Right ventricle myocardium superior (tissue), 1 donor: ENCODE data around the gene CCDC159. TPM values are rescaled to one million over a fixed set of nuclear protein-coding genes. Genes with fewer than 3 reads are reported as not detected.
A peak's percentile ranks its signal among the peaks of the same experiment; 100 is the strongest.
"Not testable (repeated sequence)": the region's sequence is repeated elsewhere in the genome, so short reads cannot be mapped to it uniquely, and the experiment has no call there.

Source experiments
- ATAC-seq: fragments of 200-7000 bp; cut with Tn5 transposase; one replicate; pipeline ENCODE4 v1.9.1; 2020; ENCODE audit warnings: mild to moderate bottlenecking; ENCODE audit not compliant: poor library complexity
- DNase-seq: peaks from one replicate; pipeline ENCODE4 v3.0.0-alpha.2; 2020
- intact Hi-C: fragments of 100-400 bp; cut with DNase I; formaldehyde crosslinking; loops from one replicate; pipeline ENCODE4 v1.11.2; 2022
- total RNA-seq: library from RNA; stranded (reverse); fragmentation: NEBNext Ultra II Directional; extraction: Animal tissue kit (Norgen Biotek cat#: 25700); gene quantifications from one replicate; pipeline ENCODE4 v1.2.1, GENCODE V29; 2021
- donor health status: DM: no; HTN: yes; CAD: no; lungs with severe emphysema.

The CCDC159 gene
- total RNA-seq, 1 donor from 2014 or later: 18.8 TPM

DNA sequence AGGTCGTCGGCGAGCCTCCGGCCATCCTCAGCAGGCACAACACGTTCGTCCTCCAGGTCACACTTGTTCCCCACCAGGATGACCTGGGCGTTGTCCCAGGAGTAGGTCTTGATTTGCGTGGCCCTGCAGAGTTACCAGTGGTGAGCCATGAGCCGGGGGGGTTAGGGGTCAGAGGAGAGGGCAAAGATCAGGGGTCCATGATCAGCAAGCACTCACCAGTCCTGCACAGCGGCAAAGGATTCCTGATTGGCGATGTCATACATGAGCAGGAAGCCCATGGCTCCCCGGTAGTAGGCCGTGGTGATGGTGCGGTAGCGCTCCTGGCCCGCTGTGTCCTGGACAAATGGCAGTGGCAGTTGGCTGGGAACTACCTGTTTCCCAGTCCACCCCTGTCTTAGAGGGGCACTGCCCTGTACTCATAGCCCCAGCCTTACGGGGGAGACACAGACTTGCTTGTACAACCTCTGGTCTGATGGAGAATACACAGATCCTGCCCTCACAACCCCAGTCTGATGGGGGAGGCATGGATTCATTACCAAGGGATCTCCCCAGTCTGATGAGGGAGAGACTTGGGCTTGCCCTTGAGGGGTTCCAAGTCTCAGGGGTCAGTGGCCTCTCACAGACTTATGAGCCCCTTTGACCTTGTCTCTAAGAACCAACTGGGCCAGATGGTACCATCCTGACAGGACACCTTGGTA lies 10.7 kb upstream of the CCDC159 start:
- ATAC-seq (no peak), DNase-seq (no peak)
- intact Hi-C loops: no loop called here

DNA sequence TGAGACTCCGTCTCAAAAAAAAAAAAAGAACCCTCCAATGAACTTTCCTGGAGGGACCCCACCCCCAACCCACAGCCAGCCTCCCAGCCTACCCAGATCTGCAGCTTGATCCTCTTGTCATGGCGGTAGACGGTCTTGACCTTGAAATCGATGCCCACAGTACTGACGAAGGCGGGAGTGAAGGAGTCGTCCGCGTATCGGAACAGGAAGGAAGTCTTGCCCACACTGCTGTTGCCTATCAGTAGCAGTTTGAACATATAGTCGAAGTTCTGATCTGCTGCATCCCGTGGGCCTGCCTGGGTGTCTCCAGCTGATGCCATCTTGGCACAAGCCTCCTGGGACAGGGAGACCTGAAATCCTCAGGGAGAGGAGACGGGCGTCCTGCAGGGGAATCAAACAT lies 9.2 kb upstream of the CCDC159 start:
- DNase-seq (no peak), ATAC-seq (no peak)
- intact Hi-C loops: no loop called here

DNA sequence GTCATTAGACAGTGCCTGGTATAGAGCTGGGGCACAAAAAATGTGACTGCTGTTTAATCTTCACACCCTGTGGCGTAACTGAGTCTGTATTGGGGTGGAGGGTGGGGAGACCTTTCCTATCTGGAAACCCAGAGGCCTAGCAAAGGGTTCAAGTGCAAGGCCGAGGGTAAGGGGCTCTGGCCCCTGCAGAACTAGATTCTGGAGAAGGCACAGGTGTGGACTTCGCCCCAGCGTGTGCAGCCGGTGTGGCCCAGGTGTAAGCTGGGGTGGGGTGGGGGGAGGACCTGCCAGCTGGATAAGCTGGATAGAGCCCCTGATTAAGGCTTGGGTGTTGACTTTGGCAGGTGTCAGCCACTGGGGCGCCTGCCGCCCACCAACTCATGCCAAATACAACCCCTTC lies 8.2 kb upstream of the CCDC159 start:
- intact Hi-C loops: no loop called here
- DNase-seq (no peak), ATAC-seq (no peak)

DNA sequence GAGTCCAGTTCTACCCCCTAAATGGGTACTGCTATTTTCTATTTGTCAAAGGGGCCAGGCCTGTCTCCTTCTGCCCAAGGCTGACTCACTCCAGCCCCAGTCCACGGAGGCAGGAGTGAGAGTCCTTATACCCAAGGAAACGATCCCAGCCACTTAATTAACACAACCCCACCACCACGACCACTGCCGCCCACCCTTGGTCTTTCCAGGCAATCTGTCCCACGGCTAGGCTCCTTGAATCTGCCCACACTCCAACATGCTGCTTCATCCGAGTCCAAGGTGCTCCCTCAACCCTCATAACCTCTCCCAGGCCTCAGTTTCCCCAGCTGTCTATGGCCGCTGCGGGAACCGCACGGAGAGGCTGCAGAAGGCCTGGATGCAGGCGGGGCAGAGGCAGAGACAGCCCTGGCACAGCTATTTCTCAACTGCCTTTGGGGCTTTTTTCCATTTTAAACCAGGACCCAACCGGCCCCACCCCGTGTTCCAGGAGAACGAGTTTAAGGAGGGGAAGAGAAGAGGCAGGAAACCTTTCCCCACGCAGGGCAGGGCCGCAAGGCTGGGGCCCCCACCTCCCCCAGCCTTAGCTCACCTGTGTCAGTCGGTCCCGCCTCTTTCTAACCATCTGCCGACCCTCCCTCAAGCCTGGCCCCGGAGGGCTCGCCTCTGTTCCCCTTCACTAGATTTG lies 7.6 kb upstream of the CCDC159 start:
- DNase-seq (no peak), ATAC-seq (peak; percentile 21)
- intact Hi-C loops: no loop called here

DNA sequence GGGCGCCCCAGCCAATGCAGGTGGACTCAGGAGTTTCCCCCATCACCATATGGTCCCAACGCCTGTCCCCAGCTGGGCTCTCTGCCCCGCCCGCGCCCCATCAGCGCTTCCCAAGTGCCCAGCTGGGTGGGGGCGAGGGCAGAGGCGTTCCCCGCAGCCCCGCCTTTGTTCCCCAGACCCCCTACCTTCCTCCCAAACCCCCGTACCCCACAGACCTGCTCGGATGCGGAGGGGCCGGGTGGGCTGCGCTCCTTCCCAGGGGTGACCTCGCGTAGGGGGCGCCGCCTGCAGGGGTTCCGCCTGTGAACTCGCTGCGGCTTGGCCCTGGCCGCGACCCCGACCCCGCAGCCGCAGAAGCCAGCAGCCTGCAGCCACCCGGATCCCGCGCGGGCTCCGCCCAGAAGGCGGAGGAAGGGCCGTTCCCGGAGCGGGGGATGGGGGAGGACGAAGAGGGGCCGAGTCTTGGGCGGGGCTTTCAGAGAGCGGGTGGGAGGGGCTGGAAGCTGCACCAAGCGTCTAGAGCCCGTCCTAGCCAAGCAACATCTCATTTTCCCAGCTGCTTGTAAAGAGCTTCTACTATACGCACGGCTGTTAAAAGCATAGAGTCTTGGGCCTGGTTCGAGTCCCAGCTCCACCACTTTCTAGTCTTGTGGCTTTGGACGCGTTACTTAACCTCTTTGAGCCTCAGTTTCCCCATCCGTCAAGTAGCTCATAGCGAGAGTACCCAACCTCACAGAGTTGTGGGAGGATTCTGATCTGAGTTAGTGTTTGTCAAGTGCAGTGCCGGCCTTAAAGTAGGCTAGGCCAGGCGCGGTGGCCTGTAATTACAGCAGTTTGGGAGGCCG lies 6.8 kb upstream of the CCDC159 start, which contains the start of gene RAB3D:
RAB3D (minus strand) TSS at position 404 of the 845 bp plus-strand sequence. CDS start 2,258 bp downstream, outside the sequence.
- DNase-seq: peak; percentile 96
- peak; percentile 97 for ATAC-seq
- intact Hi-C loops: no loop called here

DNA sequence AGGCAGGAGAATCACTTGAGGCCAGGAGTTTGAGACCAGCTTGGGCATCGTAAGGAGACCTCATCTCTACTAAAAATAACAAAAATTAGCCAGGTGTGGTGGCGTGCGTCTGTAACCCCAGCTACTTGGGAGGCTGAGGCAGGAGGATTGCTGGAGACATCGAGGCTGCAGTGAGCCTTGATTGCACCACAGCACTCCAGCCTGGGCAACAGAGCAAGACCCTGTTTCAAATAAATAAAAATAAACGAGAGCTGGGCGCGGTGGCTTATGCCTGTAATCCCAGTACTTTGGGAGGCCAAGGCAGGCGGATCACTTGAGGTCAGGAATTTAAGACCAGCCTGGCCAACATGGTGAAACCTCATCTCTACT lies 6.2 kb upstream of the CCDC159 start:
- ATAC-seq, DNase-seq, intact Hi-C loops: not testable (repeated sequence)

DNA sequence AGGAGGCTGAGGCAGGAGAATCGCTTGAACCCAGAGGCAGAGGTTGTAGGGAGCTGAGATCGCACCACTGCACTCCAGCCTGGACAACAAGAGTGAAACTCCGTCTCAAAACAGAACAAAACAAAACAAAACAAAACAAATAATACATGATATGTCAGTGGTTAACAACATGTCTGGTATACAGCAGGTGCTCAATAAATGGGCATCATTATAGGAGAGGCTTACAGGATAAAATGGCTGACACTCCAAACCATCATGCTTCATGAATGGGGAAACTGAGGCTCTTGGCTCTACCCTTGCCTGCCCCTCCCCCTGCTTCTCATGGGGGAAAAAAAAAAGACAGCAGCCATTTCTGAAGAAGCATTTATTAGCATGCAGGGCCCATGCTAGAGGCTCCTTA lies 3.9 kb upstream of the CCDC159 start:
- DNase-seq (no peak), ATAC-seq (no peak)
- intact Hi-C loops: no loop called here

DNA sequence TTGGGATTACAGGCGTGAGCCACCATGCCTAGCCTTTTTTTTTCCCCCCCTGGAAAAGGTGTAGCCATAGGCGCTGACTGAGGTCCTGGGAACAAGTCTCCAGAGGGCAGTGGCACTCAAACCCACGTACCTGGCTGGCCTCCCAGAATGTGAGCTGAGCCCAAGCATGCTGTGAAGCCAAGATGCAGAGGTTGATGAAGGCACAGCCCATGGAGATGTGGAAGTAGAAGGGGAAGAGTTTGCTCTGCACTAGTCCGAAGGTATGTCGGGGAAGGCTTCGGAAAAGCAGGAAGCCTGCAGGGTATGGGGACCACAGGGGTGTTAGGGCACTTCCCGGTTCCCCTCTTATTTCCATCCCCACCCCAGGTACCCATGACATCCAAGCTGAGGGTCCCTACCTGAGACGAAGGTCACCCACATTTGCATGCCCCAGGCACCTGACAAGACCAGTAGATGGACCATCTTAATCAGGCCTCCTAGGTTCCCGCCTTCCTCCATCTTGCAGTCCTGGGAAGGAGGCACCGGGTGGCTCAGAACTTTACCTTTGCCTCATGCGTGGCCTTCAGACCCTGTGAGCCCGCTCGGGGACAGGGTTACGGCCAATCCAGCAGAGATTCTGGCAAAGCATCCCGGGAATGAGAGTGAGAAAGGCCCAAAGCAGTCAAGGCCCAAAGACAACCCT lies 1.1 kb upstream of the CCDC159 start:
- no peak for ATAC-seq
- no peak for DNase-seq
- intact Hi-C loops: no loop called here

DNA sequence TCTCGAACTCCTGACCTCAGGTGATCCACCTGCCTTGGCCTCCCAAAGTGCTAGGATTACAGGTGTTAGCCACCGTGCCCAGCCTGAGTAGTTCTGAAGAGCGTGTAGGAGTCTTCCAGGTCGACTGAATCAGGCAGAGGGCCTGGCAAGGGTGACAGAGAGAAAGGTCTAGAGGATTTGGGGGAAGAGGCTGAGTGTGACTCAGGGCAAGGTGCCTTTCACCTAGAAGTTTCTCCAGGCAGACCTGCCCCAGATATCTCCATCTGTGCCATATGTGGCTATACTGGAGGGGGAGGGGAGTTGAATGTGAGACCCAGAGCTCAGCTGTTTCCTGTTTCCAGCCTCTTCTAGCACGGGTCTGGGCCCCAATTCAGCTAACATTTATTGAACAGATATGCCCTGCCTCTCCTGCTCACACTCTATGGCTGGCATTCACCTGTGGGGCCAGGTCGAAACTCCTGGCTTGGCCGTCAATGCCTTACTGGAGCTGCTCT lies 1.3 kb downstream of the CCDC159 start:
- intact Hi-C loops: no loop called here
- ATAC-seq (no peak), DNase-seq (no peak)

DNA sequence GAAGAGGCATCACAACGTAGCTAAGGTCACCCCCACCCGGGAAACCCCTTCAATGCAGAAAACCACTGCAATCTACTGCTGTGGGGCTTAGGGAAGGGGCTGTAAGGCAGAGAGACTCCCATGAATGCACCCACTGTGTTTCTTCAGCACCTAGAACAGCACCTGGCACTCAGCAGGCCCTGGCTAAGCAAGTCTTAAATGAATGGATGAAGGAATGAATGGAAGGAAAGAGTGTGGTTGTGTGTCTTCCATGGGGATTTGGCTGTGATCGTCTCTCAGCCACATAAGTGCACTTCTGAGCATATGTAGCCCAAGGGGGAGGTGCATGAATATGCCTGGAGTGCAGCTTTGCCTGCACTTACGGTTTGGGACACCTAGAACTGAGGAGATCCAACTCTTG lies 2.9 kb downstream of the CCDC159 start:
- ATAC-seq (no peak), DNase-seq (no peak)
- intact Hi-C loops: no loop called here

DNA sequence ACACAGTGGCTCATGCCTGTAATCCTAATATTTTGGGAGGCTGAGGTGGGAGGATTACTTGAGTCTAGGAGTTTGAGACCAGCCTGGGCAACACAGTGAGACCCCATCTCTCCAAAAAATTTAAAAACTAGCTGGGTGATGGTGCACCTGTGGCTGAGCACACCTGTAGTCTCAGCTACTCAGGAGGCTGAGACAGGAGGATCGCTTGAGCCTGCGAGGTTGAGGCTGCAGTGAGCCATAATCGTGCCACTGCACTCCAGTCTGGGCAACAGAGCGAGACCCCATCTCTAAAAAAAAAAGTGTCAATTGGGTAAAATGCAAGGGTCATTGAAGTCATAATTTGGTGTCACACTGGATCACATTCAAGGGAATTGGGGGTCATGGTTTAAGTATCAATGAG lies 7.8 kb downstream of the CCDC159 start:
- intact Hi-C loops, ATAC-seq, DNase-seq: not testable (repeated sequence)

DNA sequence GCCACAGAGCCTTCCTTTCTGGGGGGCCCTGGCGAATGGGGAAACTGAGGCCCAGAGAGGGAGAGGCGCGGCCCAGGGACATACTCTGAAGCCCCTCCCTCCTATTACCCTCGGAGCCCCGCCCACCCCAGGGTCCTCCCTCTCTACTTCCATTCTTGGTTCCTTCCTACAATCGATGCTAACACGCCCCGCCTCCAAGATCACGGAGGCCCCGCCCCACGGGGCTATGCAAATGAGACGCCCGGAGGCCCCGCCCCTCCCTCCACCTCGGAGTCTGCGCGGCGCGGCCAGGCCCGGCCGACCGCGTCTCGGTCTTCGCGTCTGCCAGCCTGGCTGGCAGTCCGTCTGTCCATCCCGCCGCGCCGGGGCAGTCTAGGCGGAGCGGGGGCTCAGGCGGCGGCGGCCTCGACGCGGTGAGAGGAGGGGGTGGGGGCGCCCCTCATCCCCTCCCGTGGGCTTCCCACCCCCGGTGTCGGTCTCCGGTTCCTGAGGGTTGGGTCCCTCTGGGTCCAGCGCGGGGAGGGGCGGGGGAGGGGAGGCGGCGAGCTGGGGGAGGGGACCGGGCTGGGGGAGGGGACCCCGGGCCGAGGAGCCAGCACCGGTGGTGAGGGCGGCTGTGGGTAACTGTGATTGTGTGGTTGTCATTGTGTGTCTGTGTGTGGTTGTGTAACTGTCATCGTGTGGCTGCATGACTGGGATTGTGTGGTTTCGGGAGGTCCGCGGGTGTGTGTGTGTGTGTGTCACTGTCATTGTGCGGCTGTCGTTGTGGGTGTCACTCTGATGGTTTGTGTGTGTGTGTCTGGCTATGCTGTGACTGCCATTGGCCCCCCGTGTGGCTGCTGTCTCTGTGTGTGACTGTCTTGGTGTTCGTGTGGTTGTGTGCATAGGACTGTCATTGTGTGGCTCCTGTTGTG lies 9.1 kb downstream of the CCDC159 start, which contains the start of gene PLPPR2:
PLPPR2 (plus strand) TSS at position 273 of the 914 bp plus-strand sequence. CDS start 2,242 bp downstream, outside the sequence.
- peak; percentile 98 for ATAC-seq
- intact Hi-C loops: no loop called here
- peak; percentile 98 for DNase-seq

DNA sequence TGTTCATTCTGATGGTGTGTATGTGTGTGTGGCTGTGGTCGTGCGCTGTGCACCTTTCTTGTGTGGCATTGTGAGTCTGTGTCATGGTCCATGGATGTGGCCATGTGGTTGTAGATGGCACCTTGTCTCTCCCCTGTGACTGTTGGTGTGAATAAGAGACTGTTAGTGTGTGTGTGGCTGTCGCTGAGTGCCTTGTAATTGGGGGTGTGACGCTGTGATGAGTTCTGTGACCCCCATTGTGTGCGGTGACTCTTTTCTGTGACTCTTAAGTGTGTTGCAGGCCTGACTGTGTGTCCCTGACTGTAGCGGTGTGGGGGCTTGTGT lies 9.7 kb downstream of the CCDC159 start:
- ATAC-seq: no peak
- DNase-seq: no peak
- intact Hi-C loops: no loop called here

DNA sequence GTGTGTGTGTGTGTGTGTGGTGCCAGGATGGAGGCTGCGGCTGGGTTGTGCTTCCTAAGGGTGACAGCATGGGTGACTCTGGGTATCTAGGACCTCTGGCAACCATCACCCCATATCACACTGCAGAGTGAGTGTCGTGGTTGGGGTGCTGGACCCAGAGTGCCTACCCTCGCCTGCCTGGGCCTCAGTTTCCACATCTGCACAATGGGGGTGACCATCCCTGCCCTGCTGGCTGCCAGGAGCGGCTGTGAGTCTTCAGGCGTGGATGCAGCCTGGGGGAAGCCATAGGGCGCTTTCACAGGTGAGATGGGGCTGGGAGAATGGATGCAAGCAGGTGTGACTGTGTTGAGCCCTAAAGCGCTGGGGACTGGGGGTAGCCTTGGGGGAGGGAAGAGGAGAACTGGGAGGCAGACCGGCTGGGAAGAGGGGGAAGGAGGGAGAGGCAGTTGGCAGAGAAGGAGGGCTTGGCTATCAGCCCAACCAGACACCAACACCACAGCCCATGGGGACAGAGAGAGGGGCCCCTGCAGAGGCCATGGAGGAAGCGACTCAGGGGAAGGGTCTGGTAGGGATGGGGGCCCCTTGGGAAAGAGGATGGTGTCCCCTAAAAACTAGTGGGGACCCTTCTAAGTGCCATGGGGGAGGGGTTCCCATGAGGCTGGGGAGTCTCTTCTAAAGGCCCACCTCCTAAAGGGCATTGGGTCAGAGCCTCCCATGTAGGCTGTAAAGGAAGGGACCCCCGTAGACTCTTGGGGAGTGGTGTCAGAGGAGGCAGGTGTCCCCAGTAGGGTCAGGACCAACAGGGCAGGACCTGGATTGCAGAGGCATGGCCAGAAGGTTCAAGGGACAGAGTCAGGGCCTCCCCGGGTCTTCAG lies 10.6 kb downstream of the CCDC159 start:
- ATAC-seq (no peak), DNase-seq (no peak)
- intact Hi-C loops: no loop called here

DNA sequence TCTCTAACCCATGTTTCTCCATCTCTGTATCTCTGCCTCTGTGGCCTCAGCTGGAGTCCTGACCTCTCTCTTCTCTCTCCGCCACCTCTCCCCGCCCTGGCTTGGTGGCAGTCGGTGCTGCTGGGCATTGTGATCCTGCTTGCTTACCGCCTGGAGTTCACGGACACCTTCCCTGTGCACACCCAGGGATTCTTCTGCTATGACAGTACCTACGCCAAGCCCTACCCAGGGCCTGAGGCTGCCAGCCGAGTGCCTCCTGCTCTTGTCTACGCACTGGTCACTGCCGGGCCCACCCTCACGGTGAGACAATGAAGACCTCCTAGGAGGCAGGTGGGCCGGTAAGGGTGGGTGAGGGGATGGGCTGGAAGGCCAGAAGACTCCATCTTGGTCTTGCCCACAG lies 13.1 kb downstream of the CCDC159 start:
- intact Hi-C loops: no loop called here
- no peak for ATAC-seq
- DNase-seq: no peak

DNA sequence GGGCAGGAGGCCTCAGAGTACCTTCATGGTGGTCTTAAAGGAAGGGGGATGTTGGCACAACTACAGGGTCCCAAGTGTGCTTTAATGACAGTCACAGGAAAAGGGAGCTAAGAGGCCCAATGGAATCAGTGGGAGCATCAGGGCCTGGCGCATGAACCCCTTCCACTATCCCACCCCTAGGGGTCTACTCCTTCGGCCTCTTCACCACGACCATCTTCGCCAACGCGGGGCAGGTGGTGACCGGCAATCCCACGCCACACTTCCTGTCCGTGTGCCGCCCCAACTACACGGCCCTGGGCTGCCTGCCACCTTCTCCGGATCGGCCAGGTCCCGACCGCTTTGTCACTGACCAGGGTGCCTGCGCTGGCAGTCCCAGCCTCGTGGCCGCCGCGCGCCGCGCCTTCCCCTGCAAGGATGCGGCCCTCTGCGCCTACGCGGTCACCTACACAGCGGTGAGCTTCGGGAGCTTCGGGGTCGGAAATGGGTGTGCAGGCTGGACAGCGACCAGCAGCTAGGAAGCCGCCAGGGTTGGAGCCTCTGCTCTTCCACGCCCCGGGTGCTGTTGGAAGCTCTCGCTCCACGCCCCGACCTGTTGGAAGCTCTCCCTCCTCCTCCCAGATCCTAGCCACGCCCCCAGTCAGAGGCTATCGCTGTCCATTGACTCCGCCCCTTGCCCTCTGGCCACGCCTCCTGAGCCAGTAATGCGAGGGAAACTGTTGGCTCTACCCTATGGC lies 14.9 kb downstream of the CCDC159 start:
- ATAC-seq: peak; percentile 49
- intact Hi-C loops: no loop called here
- peak; percentile 63 for DNase-seq
